Measurements from ENCODE around the gene TRPM3. TPM values are rescaled to one million over a fixed set of nuclear protein-coding genes. Genes with fewer than 3 reads are reported as not detected.

Gene TRPM3
- total RNA-seq, 1 donor from 2014 or later = 0.40 TPM

GRCh38 chr9:70949239-70949638 lies 172.2 kb downstream of the TRPM3 start:
- no peak for DNase-seq (ENCODE audit: low read depth in 2 of 2)

GRCh38 chr9:70948744-70949143 lies 172.7 kb downstream of the TRPM3 start:
- DNase-seq (ENCODE audit: low read depth in 2 of 2) = no peak

GRCh38 chr9:70947511-70947910 lies 173.9 kb downstream of the TRPM3 start:
- no peak for DNase-seq (ENCODE audit: low read depth in 2 of 2)

GRCh38 chr9:70947086-70947485 lies 174.3 kb downstream of the TRPM3 start:
- DNase-seq (ENCODE audit: low read depth in 2 of 2) = no peak

GRCh38 chr9:70945301-70945700 lies 176.1 kb downstream of the TRPM3 start:
- no peak for DNase-seq (ENCODE audit: low read depth in 2 of 2)

GRCh38 chr9:70941191-70941590 lies 180.2 kb downstream of the TRPM3 start:
- no peak for DNase-seq (ENCODE audit: low read depth in 2 of 2)

- DNase-seq (ENCODE audit: low read depth in 2 of 2) = no peak
Observed at GRCh38 chr9:70940605-70941004, 180.8 kb downstream of the TRPM3 start.

- no peak for DNase-seq (ENCODE audit: low read depth in 2 of 2)
Observed at GRCh38 chr9:70936536-70936935, 184.9 kb downstream of the TRPM3 start.

GRCh38 chr9:70935856-70936255 lies 185.6 kb downstream of the TRPM3 start:
- no peak for DNase-seq (ENCODE audit: low read depth in 2 of 2)

GRCh38 chr9:70934642-70935041 lies 186.8 kb downstream of the TRPM3 start:
- DNase-seq (ENCODE audit: low read depth in 2 of 2) = no peak

GRCh38 chr9:70933321-70933720 lies 188.1 kb downstream of the TRPM3 start:
- no peak for DNase-seq (ENCODE audit: low read depth in 2 of 2)

GRCh38 chr9:70932097-70932496 lies 189.3 kb downstream of the TRPM3 start:
- DNase-seq (ENCODE audit: low read depth in 2 of 2) = no peak

- DNase-seq (ENCODE audit: low read depth in 2 of 2) = no peak
Observed at GRCh38 chr9:70927530-70927929, 193.9 kb downstream of the TRPM3 start.

GRCh38 chr9:70924895-70925547 lies 196.4 kb downstream of the TRPM3 start:
- DNase-seq (ENCODE audit: low read depth in 2 of 2) = peak; percentile 81 to 92

GRCh38 chr9:70924380-70924779 lies 197.0 kb downstream of the TRPM3 start:
- DNase-seq (ENCODE audit: low read depth in 2 of 2) = peak; percentile 23 to 89

GRCh38 chr9:70923961-70924360 lies 197.5 kb downstream of the TRPM3 start:
- DNase-seq (ENCODE audit: low read depth in 2 of 2) = peak in 1 of 2 donors; percentile 19

- peak in 1 of 2 donors; percentile 27 for DNase-seq (ENCODE audit: low read depth in 2 of 2)
Observed at GRCh38 chr9:70921136-70921535, 200.3 kb downstream of the TRPM3 start.

- no peak for DNase-seq (ENCODE audit: low read depth in 2 of 2)
Observed at GRCh38 chr9:70917277-70917676, 204.1 kb downstream of the TRPM3 start.

GRCh38 chr9:70911791-70912190 lies 209.6 kb downstream of the TRPM3 start:
- DNase-seq (ENCODE audit: low read depth in 2 of 2) = no peak

GRCh38 chr9:70910598-70910997 lies 210.8 kb downstream of the TRPM3 start:
- no peak for DNase-seq (ENCODE audit: low read depth in 2 of 2)

GRCh38 chr9:70902692-70903131 lies 218.7 kb downstream of the TRPM3 start:
- peak; percentile 78 to 89 for DNase-seq (ENCODE audit: low read depth in 2 of 2)

- peak; percentile 17 to 65 for DNase-seq (ENCODE audit: low read depth in 2 of 2)
Observed at GRCh38 chr9:70902171-70902570, 219.2 kb downstream of the TRPM3 start.

- DNase-seq (ENCODE audit: low read depth in 2 of 2) = no peak
Observed at GRCh38 chr9:70901746-70902145, 219.7 kb downstream of the TRPM3 start.

GRCh38 chr9:70901013-70901412 lies 220.4 kb downstream of the TRPM3 start:
- peak in 1 of 2 donors; percentile 3 for DNase-seq (ENCODE audit: low read depth in 2 of 2)
